Small intestine (tissue), 7 donors: Measurements from ENCODE around the gene BCO2. TPM values are rescaled to one million over a fixed set of nuclear protein-coding genes. Genes with fewer than 3 reads are reported as not detected.

Experiments used
- DNase-seq, 2 donors: peaks; one replicate each; pipeline versions ENCODE4 v3.0.0 to v3.0.0-alpha.2; 2013
- FAIRE-seq: peaks from 2 replicates; lab custom pipeline; 2012; peaks lifted over from hg19 to GRCh38; lab: Jason Lieb, UNC
- H3K27ac ChIP-seq, 3 donors: one replicate each; pipeline ENCODE4 v1.5.1; 2013; ENCODE audit warnings: low read length in 2 of 3, mild to moderate bottlenecking in 2 of 3, control low read depth in 1 of 3, inconsistent platforms in 1 of 3, low read depth in 1 of 3, moderate library complexity in 1 of 3
- H3K27me3 ChIP-seq, 3 donors: one replicate each; pipeline ENCODE4 v1.6.1; 2013; ENCODE audit warnings: low read length in 3 of 3, inconsistent platforms in 1 of 3; ENCODE audit not compliant: control insufficient read depth in 3 of 3, insufficient read depth in 3 of 3
- H3K36me3 ChIP-seq, 3 donors: one replicate each; pipeline ENCODE4 v1.6.1; 2013; ENCODE audit warnings: low read length in 3 of 3, inconsistent platforms in 1 of 3, low read depth in 1 of 3, mild to moderate bottlenecking in 1 of 3, moderate library complexity in 1 of 3; ENCODE audit not compliant: control insufficient read depth in 3 of 3, insufficient read depth in 2 of 3
- H3K4me1 ChIP-seq, 3 donors: one replicate each; pipeline ENCODE4 v1.6.1; 2013; ENCODE audit warnings: low read length in 2 of 3, inconsistent platforms in 1 of 3, low read depth in 1 of 3, mild to moderate bottlenecking in 1 of 3, moderate library complexity in 1 of 3; ENCODE audit not compliant: control insufficient read depth in 3 of 3, insufficient read depth in 2 of 3
- H3K4me3 ChIP-seq, 3 donors: one replicate each; pipeline ENCODE4 v1.5.1; 2013; ENCODE audit warnings: low read length in 3 of 3, control low read depth in 1 of 3, inconsistent platforms in 1 of 3, low read depth in 1 of 3, mild to moderate bottlenecking in 1 of 3, moderate library complexity in 1 of 3
- H3K9me3 ChIP-seq, 2 donors: one replicate each; pipeline ENCODE4 v1.6.1; 2013; ENCODE audit warnings: low read depth in 1 of 2, low read length in 1 of 2; ENCODE audit not compliant: control insufficient read depth in 2 of 2, insufficient read depth in 1 of 2
- WGBS, 3 donors: extraction: QIAGEN DNeasy Blood & Tissue Kit; methylation state at CpG; one replicate each; pipeline ENCODE4 v1.1.7; 2013; 5-methylcytosine and 5-hydroxymethylcytosine counted together
- polyA plus RNA-seq, 4 donors: library from polyadenylated mRNA; stranded (reverse) in 3 of 4; unstranded in 1 of 4; fragments of 200-250 nt in 3 of 4; fragments of 120-200 nt in 1 of 4; gene quantifications; one replicate each; pipeline versions ENCODE4 v1.2.1 to v1.2.3, GENCODE V29; 2013
- donor health status: healthy with polysubstance abuse.
- donor health status: control.
- donor health status: control.
- donor health status: Bipolar disorder and iron deficiency.
- donor health status: healthy.

The BCO2 gene
- polyA plus RNA-seq, 4 donors = 1.1 to 11.6 (median 7.6) TPM

- Histone ChIP-seq H3K4me3 (peak within 1 kb of the TSS; percentile 69 to 88 (median 79)), H3K4me1 (peaks cover 4 to 9% (median 6%) of the 10 kb centered on the region in 3 donors), H3K36me3 (peaks cover 0 to 11% (median 3%) of the 10 kb centered on the region in 3 donors), H3K27me3 (no peaks in the 10 kb centered on the region), H3K9me3 (no peaks in the 10 kb centered on the region), H3K27ac (peak within 1 kb of the TSS; percentile 93 to 100 (median 95))
- DNase-seq (peak; percentile 93 to 95), FAIRE-seq (no peak)
- 0 to 1% (median 0%) methylated on average over 41 to 70 of the region's 70 CpGs for WGBS, 3 donors
These were observed 50.9 kb downstream of the BCO2 start, which contains the start of gene PTS for GRCh38 chr11:112226062-112226830. PTS (plus strand) TSS chr11:112226428; CDS start chr11:112226444, 16 bp downstream.

- H3K27ac ChIP-seq = peak overlapping the region; percentile 93 to 100 (median 95)
- DNase-seq = no peak
- H3K4me1 ChIP-seq = peaks cover 4 to 9% (median 6%) of the 10 kb centered on the region in 3 donors
- H3K36me3 ChIP-seq = peaks cover 0 to 13% (median 3%) of the 10 kb centered on the region in 3 donors
- H3K9me3 ChIP-seq = no peaks in the 10 kb centered on the region
- peak overlapping the region; percentile 69 to 88 (median 79) for H3K4me3 ChIP-seq
- no peaks in the 10 kb centered on the region for H3K27me3 ChIP-seq
- no peak for FAIRE-seq
- 10 to 16% (median 11%) methylated on average over 16 of the region's 16 CpGs for WGBS, 3 donors
These were observed 51.6 kb downstream of the BCO2 start for GRCh38 chr11:112226831-112227401.

GRCh38 chr11:112227471-112227870, 52.2 kb downstream of the BCO2 start:
- 69 to 95% (median 93%) methylated on average over 4 of the region's 4 CpGs for WGBS, 3 donors
- H3K36me3 ChIP-seq = peaks cover 0 to 13% (median 3%) of the 10 kb centered on the region in 3 donors
- peak overlapping the region in 1 of 3 donors; percentile 11 for H3K27ac ChIP-seq
- H3K27me3 ChIP-seq = no peaks in the 10 kb centered on the region
- H3K4me3 ChIP-seq = peak overlapping the region in 2 of 3 donors; percentile 79 to 88
- no peaks in the 10 kb centered on the region for H3K9me3 ChIP-seq
- no peak for FAIRE-seq
- no peak for DNase-seq
- H3K4me1 ChIP-seq = peaks cover 4 to 9% (median 6%) of the 10 kb centered on the region in 3 donors

- 95 to 99% (median 95%) methylated on average over 2 of the region's 2 CpGs for WGBS, 3 donors
- DNase-seq (no peak), FAIRE-seq (no peak)
- H3K27ac ChIP-seq = no peak overlapping the region
- peaks cover 4 to 9% (median 6%) of the 10 kb centered on the region in 3 donors for H3K4me1 ChIP-seq
- no peaks in the 10 kb centered on the region for H3K27me3 ChIP-seq
- H3K4me3 ChIP-seq = no peak overlapping the region
- peaks cover 0 to 13% (median 3%) of the 10 kb centered on the region in 3 donors for H3K36me3 ChIP-seq
- no peaks in the 10 kb centered on the region for H3K9me3 ChIP-seq
These were observed 53.4 kb downstream of the BCO2 start for GRCh38 chr11:112228706-112229105.

- 84 to 98% (median 95%) methylated on average over 7 of the region's 7 CpGs for WGBS, 3 donors
- H3K4me1 ChIP-seq = peaks cover 4 to 9% (median 6%) of the 10 kb centered on the region in 3 donors
- FAIRE-seq (no peak), DNase-seq (no peak)
- peaks cover 0 to 13% (median 3%) of the 10 kb centered on the region in 3 donors for H3K36me3 ChIP-seq
- H3K9me3 ChIP-seq = no peaks in the 10 kb centered on the region
- no peak overlapping the region for H3K27ac ChIP-seq
- no peak overlapping the region for H3K4me3 ChIP-seq
- no peaks in the 10 kb centered on the region for H3K27me3 ChIP-seq
These were observed 53.8 kb downstream of the BCO2 start for GRCh38 chr11:112229159-112229558.

GRCh38 chr11:112229746-112230433, 54.6 kb downstream of the BCO2 start:
- peaks cover 4 to 9% (median 6%) of the 10 kb centered on the region in 3 donors for H3K4me1 ChIP-seq
- DNase-seq (no peak), FAIRE-seq (no peak)
- no peak overlapping the region for H3K4me3 ChIP-seq
- WGBS, 3 donors = 49 to 88% (median 83%) methylated on average over 3 of the region's 3 CpGs
- H3K36me3 ChIP-seq = peaks cover 0 to 13% (median 3%) of the 10 kb centered on the region in 3 donors
- no peaks in the 10 kb centered on the region for H3K27me3 ChIP-seq
- H3K27ac ChIP-seq = peak overlapping the region in 1 of 3 donors; percentile 64
- no peaks in the 10 kb centered on the region for H3K9me3 ChIP-seq

- no peak overlapping the region for H3K27ac ChIP-seq
- FAIRE-seq = no peak
- H3K36me3 ChIP-seq = peaks cover 6 to 19% (median 11%) of the 10 kb centered on the region in 3 donors
- WGBS, 3 donors = 52 to 79% (median 69%) methylated on average over 2 of the region's 2 CpGs
- DNase-seq = no peak
- no peaks in the 10 kb centered on the region for H3K27me3 ChIP-seq
- no peak overlapping the region for H3K4me3 ChIP-seq
- H3K9me3 ChIP-seq = no peaks in the 10 kb centered on the region
- peaks cover 4 to 8% (median 6%) of the 10 kb centered on the region in 3 donors for H3K4me1 ChIP-seq
These were observed 56.6 kb downstream of the BCO2 start for GRCh38 chr11:112231952-112232351.
